RWPE2 (cell line): Measurements from ENCODE around the gene CCNQ.

Experiments
- ATAC-seq: fragments of 200-7000 bp; cut with Tn5 transposase; 3 replicates; pipeline ENCODE4 v1.9.1; 2021; ENCODE audit warnings: low read depth
- DNase-seq: peaks from one replicate; pipeline ENCODE4 v3.0.0-alpha.2; 2020; ENCODE audit warnings: low spot score
- H3K27ac ChIP-seq: fragments of 450-650 bp; 2 replicates; pipeline ENCODE4 v1.5.1; 2017; ENCODE audit warnings: mild to moderate bottlenecking; ENCODE audit not compliant: poor library complexity, severe bottlenecking
- H3K27me3 ChIP-seq: fragments of 250-450 bp; sonication (Bioruptor Pico); 2 replicates; pipeline ENCODE4 v1.5.1; 2021; ENCODE audit warnings: mild to moderate bottlenecking, moderate library complexity; ENCODE audit not compliant: insufficient read depth, poor library complexity, severe bottlenecking
- H3K36me3 ChIP-seq: fragments of 250-450 bp; sonication (Bioruptor Pico); 2 replicates; pipeline ENCODE4 v1.5.1; 2020; ENCODE audit warnings: low read depth, mild to moderate bottlenecking, moderate library complexity
- H3K4me1 ChIP-seq: fragments of 250-450 bp; sonication (Bioruptor Pico); 2 replicates; pipeline ENCODE4 v1.5.1; 2021; ENCODE audit warnings: mild to moderate bottlenecking, moderate library complexity; ENCODE audit not compliant: insufficient read depth, poor library complexity, severe bottlenecking
- H3K4me3 ChIP-seq: fragments of 250-450 bp; sonication (Bioruptor Pico); 2 replicates; pipeline ENCODE4 v1.5.1; 2021; ENCODE audit warnings: mild to moderate bottlenecking, moderate library complexity; ENCODE audit not compliant: severe bottlenecking
- H3K9me3 ChIP-seq: fragments of 250-450 bp; sonication (Bioruptor Pico); 2 replicates; pipeline ENCODE4 v1.5.1; 2021; ENCODE audit warnings: mild to moderate bottlenecking, moderate library complexity; ENCODE audit not compliant: severe bottlenecking
- TF ChIP-seq, protein P1 (sequence below): fragments of 450-650 bp; IDR thresholded peaks from one replicate; pipeline ENCODE4 v1.5.1; 2017; ENCODE audit warnings: mild to moderate bottlenecking, moderate library complexity; ENCODE audit not compliant: poor library complexity, severe bottlenecking

Gene CCNQ

DNA sequence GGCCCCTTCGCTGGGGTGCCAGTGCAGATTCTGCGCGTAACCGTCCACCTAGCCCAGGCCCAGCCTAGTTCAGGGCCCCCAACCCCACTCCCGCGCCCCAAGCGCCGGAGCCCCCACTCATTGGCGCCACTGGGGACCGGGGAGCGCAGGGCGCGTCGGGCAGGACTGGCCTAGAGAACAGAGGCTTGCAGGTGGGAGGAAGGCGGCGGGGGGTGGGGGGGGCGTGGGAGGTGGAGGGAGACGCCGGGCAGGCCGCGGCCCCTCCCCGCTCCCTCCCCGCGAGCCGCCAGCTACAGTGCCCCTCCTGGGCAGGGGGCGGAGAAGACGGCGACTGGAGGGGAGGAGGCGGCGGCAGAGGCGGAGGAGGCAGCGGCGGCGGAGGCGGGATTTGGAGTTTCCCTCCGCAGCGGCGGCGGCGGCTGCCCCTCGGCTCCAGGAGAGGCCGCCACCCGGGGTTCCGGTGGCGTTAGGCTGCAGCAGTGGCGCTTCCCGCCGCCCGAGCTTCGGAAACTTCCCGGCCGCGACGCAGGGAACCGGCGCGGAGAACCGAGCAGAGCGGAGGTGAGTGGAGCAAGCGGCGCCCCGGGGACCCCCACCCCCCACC lies 43.2 kb upstream of the CCNQ start:
- ATAC-seq, result no peak
- H3K9me3 ChIP-seq, result no peaks in the 10 kb centered on the region
- H3K27me3 ChIP-seq, result peaks cover 18% of the 10 kb centered on the region
- peaks cover 5% of the 10 kb centered on the region for H3K4me1 ChIP-seq
- TF ChIP-seq, protein P1, sequence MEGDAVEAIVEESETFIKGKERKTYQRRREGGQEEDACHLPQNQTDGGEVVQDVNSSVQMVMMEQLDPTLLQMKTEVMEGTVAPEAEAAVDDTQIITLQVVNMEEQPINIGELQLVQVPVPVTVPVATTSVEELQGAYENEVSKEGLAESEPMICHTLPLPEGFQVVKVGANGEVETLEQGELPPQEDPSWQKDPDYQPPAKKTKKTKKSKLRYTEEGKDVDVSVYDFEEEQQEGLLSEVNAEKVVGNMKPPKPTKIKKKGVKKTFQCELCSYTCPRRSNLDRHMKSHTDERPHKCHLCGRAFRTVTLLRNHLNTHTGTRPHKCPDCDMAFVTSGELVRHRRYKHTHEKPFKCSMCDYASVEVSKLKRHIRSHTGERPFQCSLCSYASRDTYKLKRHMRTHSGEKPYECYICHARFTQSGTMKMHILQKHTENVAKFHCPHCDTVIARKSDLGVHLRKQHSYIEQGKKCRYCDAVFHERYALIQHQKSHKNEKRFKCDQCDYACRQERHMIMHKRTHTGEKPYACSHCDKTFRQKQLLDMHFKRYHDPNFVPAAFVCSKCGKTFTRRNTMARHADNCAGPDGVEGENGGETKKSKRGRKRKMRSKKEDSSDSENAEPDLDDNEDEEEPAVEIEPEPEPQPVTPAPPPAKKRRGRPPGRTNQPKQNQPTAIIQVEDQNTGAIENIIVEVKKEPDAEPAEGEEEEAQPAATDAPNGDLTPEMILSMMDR, result no peak
- no peak overlapping the region for H3K4me3 ChIP-seq
- H3K27ac ChIP-seq, result no peak overlapping the region
- peak; percentile 20 for DNase-seq
- H3K36me3 ChIP-seq, result no peaks in the 10 kb centered on the region

- TF ChIP-seq, protein P1, result no peak
- Histone ChIP-seq H3K4me1 (peaks cover 3% of the 10 kb centered on the region), H3K9me3 (no peaks in the 10 kb centered on the region), H3K4me3 (no peak overlapping the region), H3K27ac (no peak overlapping the region), H3K36me3 (no peaks in the 10 kb centered on the region), H3K27me3 (peaks cover 18% of the 10 kb centered on the region)
- no peak for DNase-seq
- no peak for ATAC-seq
Observed at GRCh38 chrX:153641627-153642026, 42.7 kb upstream of the CCNQ start.

DNA sequence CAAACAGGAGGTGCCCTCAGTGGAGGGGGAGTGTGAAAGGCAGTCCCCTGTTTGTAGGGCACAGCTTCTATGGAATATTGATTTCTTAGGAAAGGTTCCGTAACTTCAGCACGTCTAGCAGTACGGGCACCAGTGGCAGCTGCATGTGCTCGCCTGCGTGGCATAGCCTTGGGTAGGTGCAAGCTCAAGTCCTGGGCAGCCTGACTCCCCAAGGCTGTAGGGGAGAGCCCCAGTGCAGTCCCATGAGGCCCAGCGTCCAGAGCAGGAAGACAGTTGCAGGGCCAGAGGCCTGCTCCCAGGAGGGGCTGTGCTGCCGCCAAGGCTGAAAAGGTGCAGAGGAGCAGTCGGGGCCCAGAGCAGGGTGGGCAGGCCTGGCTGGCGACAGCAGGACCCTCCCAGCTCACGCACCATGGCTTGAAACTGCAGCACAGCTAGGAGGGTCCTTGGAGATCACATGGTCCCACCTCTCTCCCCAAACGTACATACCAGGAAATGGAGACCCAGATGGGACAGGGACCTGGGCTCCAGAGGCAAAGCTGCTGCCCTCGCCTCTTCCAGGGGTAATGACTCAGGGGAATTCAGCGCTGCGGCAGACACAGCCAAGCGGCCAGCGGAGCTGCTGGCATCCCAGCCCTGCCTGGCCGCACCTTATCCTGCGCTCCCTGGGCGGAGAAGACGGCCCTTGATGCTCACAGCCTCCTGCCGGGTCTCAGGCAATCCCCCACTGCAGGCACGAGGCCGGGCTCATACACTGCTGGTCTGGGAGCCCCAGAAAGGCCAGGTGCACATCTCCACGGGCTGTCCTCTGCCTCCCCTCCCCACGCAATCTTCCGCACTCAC lies 42.0 kb upstream of the CCNQ start:
- H3K27ac ChIP-seq, result no peak overlapping the region
- no peak overlapping the region for H3K4me3 ChIP-seq
- TF ChIP-seq, protein P1, result no peak
- peaks cover 18% of the 10 kb centered on the region for H3K27me3 ChIP-seq
- ATAC-seq (no peak), DNase-seq (peak; percentile 22)
- no peaks in the 10 kb centered on the region for H3K9me3 ChIP-seq
- H3K4me1 ChIP-seq, result no peaks in the 10 kb centered on the region
- no peaks in the 10 kb centered on the region for H3K36me3 ChIP-seq

DNA sequence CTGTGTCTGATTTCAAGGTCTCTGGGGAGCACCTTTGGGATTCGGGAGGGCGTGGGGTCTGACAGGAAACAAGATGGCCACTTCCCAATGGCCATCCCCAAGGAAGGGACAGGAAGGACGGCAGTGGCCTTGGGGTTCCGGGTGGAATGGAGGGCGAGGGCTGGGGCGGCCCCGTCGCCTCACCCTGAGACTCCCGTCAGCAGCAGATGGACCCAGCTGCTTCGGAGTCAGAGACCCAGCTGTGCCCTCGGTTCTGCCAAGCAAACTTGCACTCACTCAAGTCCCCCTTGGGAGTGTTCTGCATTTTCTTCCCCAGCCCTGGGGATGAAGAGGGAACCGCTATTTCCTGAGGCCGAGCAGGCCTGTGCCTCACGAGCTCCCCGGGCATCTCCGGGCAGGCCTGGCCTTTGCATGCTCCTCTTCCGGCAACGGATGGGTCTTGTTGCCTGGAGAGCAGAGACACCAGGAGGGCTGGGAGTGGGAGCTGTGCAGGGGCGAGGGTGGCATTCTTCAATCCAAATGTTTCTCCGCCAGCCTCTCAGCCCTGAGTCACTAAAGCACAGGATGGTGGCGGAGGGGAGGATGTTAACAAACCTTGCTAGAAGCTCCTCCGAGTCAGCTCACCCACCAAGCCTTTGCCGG lies 41.2 kb upstream of the CCNQ start:
- peak; percentile 21 for DNase-seq
- no peak overlapping the region for H3K27ac ChIP-seq
- TF ChIP-seq, protein P1, result no peak
- peaks cover 18% of the 10 kb centered on the region for H3K27me3 ChIP-seq
- ATAC-seq, result no peak
- H3K9me3 ChIP-seq, result no peaks in the 10 kb centered on the region
- H3K4me3 ChIP-seq, result no peak overlapping the region
- H3K36me3 ChIP-seq, result no peaks in the 10 kb centered on the region
- H3K4me1 ChIP-seq, result no peaks in the 10 kb centered on the region
